ENCODE results near the gene PNPLA7. TPM values are rescaled to one million over a fixed set of nuclear protein-coding genes. Genes with fewer than 3 reads are reported as not detected.

The PNPLA7 gene
- total RNA-seq, 1 donor from 2014 or later = 0.39 TPM

DNA sequence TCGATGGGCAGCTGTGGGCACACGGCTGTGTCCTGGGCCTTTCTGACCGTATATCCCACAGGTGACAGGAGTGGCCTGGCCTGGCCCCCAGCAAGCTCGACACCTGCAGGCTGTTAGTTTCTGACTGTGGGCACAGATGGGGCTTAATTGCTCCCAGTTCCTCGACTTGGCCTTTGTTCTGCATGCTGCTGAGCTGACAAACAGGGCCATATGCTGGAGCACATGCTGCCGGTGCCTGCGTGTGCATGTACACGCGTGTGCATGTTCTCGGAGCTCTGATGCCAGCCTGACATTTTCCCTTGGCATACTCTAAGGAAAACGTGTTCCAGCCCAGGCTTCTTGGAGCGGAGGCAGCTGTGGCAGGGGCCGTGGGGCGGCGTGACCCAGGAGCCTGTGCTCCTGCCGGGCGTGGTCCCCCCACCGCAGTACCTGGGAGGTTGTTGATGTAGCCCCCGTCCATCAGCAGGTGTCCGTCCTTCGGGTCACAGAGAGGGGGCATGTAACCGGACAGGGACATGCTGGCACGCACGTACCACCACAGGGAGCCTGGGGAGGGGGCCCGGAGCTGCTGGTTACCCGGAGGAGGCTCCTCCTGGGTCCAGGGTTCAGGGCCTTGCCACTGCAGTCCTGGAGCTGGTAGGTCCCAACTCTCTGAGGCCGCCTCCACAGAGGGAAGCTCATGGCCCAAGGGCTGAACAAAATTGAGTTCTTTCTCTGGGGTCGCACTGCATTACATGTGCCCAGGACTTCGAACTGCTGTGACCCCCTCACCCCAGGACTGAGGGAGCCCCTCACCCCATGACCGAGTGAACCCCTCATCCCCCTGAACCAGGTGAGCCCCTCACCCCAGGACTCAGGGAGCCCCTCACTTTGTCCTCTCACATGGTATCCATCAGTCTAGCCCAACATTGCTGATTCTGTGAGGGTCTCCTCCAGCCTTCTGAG, 86.9 kb downstream of the PNPLA7 start:
- DNase-seq (ENCODE audit: low read depth in 2 of 2) = no peak

DNA sequence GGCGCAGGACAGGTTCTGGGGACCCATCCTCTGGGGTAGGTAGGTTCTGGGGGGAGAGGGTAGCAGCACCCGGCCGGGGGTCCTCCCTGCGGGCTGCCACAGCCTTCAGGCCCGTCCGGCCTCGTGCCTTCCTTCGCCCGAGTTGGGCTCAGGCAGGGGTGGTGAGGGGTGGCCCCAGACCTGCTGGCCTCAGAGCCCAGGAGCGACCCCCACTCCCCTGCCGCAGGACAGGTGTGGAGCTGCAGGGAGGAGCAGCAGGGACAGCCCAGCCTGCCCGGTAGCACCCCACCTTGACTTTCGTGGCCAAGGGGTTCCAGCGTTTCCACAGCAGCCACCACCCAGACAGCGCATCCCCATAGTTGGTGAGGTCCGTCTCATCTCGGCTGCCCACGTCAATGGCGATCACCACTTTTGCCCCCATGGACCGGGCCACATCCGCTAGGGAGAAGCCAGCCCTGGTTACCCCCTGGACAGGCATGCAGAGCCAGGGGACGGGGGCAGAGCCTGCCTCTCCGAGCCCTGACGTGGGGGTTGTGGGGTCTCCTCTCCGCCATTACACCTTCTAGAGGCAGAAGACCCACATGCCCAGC, 87.7 kb downstream of the PNPLA7 start:
- no peak for DNase-seq (ENCODE audit: low read depth in 2 of 2)

DNA sequence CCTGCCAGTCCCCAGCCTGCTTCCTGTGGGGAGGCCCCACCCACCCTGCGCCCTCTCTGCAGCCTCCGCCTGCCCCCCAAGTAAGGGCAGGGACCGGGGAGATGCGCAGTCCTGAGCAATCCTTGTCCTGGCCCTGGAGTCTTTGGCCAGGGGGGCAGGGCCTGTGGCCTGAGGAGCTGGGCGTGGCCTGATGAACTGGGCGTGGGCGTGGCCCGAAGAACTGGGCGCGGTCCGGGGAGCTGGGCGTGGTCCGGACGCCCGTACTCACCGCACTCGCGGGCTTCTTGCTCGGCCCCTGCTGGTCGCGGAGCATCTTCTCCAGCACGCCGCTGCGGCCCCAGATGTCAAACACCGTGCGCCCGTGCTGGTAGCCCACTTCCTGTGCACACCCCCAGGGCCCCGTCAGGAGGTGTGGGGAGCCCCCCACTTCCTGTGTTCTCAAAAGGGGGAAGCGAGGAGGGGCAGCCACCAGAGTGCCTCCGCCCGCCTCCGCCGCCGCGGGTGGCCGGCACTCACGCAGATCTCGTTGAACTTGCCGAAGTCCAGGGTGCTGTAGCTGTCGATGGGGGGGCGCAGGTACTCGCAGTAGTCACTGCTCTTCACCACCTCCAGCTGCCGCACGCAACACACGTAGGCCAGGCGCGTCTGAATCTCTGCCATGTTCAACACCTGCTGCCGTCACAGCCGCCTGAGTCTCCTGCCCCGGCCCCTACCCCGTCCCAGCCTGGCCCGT, 88.4 kb downstream of the PNPLA7 start:
- DNase-seq (ENCODE audit: low read depth in 2 of 2) = peak in 1 of 2 donors; percentile 35

DNA sequence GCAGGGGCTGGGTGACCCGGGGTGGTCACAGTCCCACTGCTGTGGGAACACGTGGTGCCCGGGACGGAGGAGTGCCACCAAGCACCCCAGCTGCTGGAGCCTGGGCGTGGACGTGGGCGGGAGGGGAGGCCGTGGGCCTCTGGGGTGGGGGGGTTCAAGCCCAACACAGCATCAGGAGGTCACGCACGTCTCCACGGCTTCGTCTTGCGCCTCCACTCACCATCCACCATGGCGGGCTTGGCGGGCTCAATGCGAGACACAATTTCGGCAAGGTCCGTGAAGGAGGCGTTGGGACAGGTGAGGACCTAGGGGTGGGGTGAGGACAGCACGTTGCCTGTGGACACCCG, 88.9 kb downstream of the PNPLA7 start:
- no peak for DNase-seq (ENCODE audit: low read depth in 2 of 2)

DNA sequence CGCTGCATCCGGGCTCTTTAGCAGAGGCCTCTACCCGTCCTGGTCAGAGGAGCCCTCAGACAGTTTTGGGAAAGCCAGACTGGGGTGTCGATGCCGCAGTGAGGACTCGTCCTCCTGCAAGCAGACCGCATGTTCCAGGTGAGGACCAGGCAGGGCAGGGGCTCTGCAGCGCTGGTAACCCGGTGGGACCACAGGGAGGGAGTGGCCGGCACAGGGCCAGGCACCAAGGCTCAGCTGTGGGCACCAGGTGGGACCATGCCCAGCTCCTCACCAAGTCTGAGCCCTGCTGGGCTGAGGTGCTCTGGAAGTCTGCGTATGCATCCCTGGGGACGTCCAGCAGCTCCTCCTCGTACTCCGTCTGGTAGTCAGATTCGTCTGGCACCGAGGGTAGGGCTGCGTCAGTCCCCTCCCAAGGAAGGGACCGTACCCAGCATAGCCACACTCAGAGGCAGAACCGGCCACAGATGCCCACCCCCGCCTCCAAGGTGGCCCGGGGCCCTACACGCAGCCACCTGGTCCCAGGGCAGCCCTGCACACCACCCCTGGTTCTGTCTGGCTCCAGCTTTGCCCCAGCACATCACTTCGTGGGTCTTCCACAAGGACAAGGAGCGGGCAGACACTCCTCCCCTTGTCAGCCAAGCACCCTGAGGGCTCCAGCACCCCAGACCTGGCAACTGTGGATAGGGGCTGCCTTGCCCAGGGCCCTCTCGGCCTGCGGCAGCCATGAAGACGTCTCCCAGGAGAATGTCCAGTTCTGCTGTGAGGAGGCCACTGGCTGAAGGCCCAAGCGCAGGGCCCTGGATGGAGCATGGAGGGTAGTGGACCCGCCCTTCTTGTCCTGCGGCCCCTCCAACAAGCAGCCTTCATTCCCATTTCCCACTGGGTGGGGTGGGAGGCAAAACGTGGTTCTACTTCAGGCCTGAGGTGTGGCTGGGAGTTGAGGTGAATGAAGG, 89.6 kb downstream of the PNPLA7 start:
- DNase-seq (ENCODE audit: low read depth in 2 of 2) = no peak

DNA sequence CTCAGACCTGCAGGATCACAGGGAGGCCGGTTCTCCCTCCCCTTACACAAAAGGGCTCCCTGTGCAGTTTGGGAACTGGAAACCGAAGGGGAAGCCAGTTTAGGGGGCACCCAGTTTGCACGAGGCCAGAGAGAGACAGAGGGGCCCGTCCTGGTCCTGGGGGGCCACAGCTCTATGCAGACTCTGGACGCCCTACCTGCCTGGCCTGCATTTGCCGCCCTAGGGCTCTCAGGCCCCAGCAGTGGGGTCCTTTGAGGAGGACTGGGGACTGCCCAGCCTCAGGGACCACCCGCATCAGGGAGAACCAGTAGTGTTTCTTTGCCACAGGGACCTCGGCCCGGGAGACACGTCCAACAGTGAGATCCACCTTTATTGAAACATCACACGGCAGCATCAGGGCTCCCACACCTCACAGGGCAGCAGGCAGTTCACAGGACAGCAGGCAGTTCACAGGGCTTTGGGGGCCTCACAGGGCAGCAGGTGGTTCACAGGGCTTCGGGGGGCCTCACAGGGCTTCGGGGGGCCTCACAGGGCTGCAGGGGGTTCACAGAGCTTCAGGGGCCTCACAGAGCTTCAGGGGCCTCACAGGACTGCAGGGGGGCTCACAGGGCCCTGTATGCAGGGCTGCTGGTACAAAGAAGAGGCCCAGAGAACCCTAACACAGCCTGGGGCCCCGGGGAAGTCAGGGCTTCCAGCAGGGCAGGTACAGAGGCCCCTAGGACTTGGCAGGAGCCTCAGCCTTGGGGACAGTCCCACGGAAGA, 90.4 kb downstream of the PNPLA7 start:
- DNase-seq (ENCODE audit: low read depth in 2 of 2) = no peak

DNA sequence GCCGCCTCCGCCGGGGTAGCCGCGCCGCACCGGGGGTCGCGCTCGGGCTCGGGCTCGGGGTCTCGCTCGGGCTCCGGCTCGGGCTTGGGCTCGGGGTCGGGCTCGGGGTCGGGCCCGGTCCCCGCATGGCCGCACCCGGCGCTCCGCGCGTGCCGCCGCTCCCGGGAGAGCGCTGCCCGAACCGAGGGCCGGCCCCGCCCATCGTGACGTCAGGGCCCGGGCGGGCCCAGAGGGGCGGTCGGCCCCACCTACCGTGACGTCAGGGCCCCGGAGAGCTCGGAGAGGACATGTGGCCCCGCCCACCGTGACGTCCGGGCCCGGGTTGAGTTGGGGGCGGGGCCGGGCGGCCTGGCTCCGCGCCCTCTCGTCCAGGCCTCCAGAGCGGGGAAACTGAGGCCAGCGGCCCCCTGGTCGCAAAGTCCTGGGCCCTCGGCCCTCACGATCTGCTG, 91.0 kb downstream of the PNPLA7 start, which contains the start of gene NSMF:
NSMF (minus strand) TSS at position 183 of the 449 bp plus-strand sequence. CDS start 232 bp downstream, outside the sequence.
- peak; percentile 70 to 90 for DNase-seq (ENCODE audit: low read depth in 2 of 2)

DNA sequence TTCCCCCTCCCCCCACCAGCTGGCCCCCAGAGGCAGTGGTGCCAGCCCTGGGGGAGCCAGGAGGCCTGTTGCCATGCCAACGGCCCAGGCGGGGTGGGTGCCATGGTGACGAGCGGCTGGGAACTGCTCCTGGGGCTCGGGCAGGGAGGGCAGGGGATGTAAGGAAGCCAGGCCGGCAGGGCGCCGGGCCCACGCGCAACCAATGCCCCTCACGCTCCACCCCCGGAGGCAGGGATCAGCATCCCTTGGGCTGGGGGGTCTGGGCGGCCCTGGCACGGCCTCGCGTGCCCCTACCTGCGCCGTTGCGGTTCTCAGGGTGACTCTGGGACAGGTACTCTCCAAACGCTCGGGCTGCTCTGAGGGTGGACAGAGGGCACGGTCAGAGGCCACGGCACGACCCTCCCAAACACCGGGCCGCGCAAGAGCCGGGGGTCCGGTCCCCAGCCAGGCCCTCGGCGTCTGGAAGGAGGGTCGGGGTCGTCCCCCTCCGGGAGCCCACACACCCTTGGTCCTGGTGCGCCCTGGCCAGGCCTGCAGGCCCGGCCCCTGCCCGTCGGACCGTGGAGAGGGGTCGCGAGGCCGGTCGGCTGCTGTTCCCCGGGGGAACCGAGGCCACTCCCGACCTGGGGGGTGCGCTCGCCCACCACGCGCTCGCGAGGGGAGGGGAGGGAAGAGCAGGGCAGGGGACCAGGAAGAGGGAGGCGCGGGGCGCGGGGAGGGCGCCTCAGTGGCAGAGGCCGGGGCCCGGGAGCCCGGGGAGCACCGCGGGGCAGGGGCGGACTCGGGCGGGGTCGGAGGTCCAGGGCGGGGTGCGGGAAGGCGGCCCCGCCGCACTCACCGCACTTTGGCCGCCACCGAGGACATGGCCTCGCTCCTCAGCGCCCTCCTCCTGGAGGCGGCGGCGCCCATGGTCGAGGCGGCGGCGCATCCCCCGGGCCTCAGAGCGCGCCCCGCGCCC, 91.7 kb downstream of the PNPLA7 start:
- DNase-seq (ENCODE audit: low read depth in 2 of 2) = peak in 1 of 2 donors; percentile 20

DNA sequence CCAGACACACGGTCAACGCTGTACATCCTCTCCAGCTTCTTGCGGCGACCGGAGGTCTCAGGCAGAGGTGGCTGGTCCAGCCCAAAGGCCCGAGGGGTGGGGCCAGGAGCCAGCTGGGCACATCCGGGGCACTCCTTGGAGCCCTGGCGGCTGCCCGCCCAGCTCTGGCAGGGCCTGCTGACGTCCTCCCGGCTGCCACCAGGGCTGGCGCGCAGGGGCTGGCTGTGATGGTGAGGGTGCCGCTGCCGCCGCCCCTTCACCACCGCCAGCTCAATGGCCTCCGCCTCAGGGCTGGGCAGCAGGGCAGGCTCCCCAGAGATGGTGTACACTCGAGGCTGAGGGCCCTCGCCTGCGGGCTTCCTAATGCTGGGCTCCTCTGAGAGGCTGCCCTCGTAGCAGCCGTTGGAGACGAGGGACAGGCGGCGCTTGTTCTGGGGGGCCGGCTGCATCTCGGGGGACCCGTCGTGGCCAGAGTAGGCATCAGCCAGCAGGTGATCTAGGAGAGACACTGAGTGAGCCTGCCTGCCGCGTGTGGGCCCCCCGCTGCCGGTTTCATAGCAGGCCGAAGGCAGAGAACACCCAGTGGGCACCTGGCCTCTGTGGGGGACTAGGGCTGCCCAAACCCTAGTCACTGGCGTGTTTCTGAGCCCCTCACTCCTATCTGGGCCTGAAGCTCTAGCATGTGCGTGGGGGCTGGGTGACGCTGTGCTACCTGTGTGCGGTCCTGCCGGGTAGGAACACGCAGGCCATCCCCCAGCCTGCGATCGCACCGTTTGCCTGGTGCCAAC, 92.6 kb downstream of the PNPLA7 start:
- DNase-seq (ENCODE audit: low read depth in 2 of 2) = no peak

DNA sequence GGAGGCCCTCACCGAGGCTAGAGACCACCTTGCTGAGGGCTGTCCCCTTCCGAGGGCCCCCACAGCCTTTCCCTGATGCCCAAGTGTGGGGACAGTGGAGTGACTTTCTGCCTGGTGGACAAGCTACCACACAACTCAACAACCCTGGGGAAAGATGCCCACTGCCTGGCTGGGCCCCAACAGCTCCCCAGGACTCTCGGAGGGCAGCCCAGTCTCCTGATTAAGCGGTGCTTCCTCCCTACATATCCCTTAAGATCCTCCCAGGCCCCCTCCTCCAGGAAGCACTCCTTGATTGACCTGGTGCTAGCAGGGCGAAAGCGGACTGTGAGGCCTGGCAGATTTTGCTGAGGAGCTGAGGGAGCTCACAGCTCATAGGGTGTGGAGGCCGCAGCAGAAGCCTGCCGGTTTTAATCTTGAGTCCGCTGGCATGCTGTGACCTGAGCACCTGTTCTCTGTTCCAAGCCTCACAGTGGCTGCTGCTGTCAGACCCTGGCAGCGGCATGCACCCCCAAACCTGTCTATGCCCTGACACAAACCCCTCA, 93.3 kb downstream of the PNPLA7 start:
- DNase-seq (ENCODE audit: low read depth in 2 of 2) = no peak

DNA sequence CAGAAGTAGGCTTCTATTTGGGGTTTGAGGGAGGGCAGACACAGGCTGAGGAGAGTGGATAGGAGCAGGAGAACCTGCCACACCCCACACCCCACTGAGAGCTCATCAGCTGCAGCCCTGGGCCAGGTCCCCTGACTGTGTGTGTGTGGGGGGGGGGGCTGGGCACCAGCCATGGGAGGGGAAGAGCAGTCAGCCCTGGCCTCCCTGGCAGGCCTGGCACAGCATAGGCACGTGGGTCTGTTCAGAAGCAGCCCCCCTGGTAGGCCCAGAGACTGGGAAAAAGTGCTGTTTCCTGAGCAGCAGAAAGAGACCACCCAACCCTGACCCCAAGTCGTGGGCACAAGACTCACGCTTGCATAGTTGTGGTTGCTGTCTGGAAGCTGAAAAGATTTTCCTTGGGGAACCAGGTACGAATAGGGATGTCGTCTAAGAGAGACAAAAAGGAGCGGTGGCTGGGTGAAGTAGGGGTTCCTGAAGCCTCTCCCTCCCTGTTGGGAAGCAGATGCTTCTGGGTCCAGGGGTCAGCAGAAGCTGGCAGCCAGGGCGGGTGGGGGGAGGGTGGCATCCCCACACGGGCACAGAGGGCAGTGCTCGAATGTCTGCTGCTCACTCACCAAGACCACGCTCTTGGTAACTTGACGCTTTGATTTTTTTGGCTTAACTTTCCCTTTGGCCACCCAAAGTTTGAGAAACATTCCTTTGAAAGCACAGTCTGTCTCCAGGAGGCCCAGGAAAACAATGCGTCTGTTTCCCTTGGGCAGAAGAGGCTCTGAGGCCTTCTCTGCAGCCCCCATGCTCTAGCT, 93.9 kb downstream of the PNPLA7 start:
- DNase-seq (ENCODE audit: low read depth in 2 of 2) = no peak

DNA sequence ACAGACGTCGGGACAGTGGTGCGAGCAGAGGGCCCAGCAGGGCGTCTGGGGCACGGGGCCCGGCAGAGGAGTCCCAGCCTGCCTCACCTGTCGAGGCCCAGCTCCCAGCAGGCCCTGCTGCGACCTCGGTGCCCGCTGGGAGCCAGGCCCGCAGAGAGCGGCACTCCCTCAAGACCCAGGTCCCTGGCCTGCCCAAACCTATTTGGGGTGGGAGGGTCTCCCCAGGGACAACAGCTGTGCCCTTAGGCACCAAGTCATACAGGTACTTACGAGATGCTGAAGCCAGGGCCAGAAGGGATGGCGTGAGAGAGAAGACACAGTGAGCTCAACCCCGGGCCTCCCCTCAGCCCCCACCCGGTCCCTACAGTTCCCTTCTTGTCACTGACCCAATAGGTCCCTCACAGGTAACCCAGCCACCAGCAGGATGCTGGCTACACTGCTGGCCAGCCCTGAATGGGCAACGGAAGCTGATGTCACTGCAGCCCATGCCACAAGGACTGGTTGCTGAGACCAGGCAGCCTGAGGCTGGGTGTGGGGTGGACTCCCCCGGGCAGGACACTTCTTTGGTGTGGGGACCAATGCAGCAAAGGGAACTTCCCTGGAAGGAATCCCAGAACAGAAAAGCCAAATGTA, 94.7 kb downstream of the PNPLA7 start:
- DNase-seq (ENCODE audit: low read depth in 2 of 2) = no peak

DNA sequence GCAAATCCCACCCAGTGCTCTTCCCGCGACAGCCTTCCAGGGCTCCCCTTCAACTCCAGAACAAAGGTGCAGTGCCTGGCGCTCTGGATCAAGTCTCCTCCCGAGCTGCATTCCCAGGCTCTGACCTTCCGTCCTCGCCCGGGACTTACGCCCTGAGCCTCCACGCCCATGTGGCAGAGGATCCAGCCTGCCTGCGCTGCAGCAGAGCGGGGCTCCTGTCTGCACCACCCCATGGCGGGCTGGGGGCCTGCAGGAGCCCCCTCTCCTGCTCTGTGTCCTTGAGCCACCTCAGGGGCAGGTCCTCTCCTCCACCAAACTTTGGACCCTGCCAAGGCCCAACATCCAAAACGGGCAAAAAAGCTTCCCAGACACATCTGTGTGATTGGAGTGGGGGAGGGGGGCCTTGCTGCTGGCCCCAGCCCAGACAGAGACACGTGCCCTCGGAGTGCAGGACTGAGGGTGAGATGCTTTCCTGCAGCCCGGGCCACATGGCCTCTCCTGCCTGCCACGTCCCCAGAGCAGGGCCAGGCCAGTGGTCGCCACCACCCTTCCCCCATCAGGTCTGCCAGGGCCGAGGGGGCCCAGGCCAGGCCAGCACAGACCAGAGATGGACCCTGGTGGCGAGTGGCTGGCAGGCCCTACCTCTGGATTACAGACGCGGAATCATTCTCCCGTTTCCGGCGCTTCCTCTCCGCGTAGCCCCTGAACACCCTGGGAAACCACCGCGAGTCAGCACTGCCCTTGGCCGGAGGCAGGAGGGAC, 95.4 kb downstream of the PNPLA7 start:
- DNase-seq (ENCODE audit: low read depth in 2 of 2) = peak; percentile 71 to 73

DNA sequence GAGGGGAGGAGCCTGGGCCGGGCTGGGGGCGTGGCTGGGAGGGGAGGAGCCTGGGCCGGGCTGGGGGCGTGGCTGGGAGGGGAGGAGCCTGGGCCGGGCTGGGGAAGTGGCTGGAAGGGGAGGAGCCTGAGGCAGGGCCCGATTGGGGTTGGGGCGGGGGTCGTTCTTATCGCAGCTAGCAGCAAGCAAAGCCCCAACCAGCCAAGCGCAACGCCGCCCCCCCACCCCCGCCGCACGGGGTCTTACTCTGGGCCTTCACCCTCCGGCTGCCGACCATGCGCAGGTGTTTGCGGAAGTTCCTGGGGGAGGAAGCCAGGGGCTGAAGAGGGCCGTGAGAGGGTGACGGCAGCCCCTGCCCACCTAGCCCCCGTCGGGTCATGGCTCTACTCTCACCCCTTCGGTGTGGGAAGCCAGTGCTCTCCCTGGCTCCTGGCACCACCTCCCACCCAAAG, 96.0 kb downstream of the PNPLA7 start:
- DNase-seq (ENCODE audit: low read depth in 2 of 2) = peak in 1 of 2 donors; percentile 57

DNA sequence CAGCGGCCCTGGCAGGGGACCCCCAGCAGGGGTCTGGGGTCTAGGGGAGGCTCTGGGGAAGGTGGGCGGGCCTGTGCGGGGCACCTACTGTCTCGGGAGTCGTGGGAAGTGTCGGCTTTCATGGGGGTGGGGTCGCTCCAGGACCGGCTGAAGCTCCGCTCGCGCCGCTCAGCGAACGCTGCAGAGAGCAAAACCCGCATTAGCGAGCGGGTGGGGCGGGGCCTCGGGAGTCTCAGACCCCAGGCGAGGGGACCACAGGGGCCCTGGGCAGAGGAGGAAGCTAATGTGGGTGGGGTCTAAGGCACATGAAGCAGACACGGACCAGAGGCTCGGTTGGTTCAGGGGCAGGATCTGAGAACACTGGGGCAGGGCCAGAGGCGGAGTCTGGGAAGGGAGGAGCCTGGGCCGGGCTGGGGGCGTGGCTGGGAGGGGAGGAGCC, 96.5 kb downstream of the PNPLA7 start:
- DNase-seq (ENCODE audit: low read depth in 2 of 2) = peak; percentile 54 to 88
